ENCODE data around the gene PTCH2. TPM values are rescaled to one million over a fixed set of nuclear protein-coding genes. Genes with fewer than 3 reads are reported as not detected.

Gene PTCH2
- polyA plus RNA-seq, 1 donor from 2014 or later: 0.21 TPM

DNA sequence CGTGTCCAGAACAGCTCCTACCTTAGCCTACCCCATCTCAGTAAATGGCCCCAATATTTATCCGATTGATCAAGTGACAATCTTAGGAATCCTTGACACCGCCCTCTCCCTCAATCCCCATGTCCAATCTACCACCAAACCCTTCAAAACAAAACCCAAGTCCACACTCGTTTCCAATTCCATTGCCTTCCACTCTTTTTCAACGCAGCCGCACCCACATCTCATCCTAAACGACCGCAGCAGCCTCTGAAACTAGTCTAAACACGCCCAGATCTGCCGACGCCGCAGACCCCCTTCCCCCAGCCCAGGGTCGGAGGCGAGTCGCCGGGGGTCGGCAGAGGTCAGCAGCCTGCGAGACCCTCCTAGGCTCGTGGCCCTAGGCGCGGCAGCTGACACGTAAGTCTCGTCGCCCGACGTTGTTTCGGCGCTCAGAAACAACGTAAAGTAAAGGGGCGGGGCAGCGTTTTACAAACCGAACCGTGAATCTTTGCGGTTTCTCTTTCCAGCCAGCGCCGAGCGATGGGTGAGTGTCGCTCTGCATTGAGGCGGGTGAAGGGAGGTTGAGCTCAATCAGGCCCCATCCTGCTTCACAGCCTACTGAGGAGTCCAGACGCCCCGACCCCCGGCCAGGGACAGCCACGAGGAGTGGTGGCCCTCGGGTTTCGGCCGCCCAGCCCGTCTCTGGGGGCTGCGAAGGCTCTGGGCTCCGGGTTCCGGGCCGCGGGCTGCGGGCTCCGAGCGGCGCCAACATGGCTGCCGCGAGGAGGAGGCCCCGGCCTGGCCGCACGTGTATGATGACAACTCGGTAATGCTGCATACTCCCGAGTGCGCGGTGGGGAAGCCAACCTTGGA is 67.7 kb downstream of the PTCH2 start, which contains the start of gene RPS8:
RPS8 (plus strand) TSS at position 463 of the 852 bp plus-strand sequence; CDS start at position 520, 57 bp downstream.
- Mint-ChIP-seq H3K9me3 (no peaks in the 10 kb centered on the region), H3K27ac (peak within 1 kb of the TSS; percentile 82 to 97 (median 86)), H3K27me3 (no peaks in the 10 kb centered on the region), H3K4me3 (peak within 1 kb of the TSS; percentile 94 to 97 (median 96)), H3K4me1 (peaks cover 14 to 17% (median 16%) of the 10 kb centered on the region in 3 donors), H3K36me3 (peaks cover 7% of the 10 kb centered on the region)

Other genes with a start within 250 kb of the PTCH2 start
- gene TMEM53, start 168.8 kb downstream of the PTCH2 start, polyA plus RNA-seq: 11.5 TPM
- gene ARMH1, start 168.5 kb downstream of the PTCH2 start, polyA plus RNA-seq: 5.6 TPM
- not detected for gene RNU5D-1, start 112.1 kb downstream of the PTCH2 start, polyA plus RNA-seq
- gene KIF2C, start 103.4 kb downstream of the PTCH2 start, polyA plus RNA-seq: 0.39 TPM
- gene RPS8, start 67.7 kb downstream of the PTCH2 start, polyA plus RNA-seq: 1,590 TPM
- 0.94 TPM for gene BEST4, start 55.1 kb downstream of the PTCH2 start, polyA plus RNA-seq
- 9.6 TPM for gene PLK3, start 42.9 kb downstream of the PTCH2 start, polyA plus RNA-seq
- not detected for gene DYNLT4, start 35.9 kb downstream of the PTCH2 start, polyA plus RNA-seq
- gene BTBD19, start 34.7 kb downstream of the PTCH2 start, polyA plus RNA-seq: not detected
- 19.3 TPM for gene EIF2B3, start 143.3 kb upstream of the PTCH2 start, polyA plus RNA-seq
- 27.2 TPM for gene HECTD3, start 168.1 kb upstream of the PTCH2 start, polyA plus RNA-seq
- gene UROD, start 169.0 kb upstream of the PTCH2 start, polyA plus RNA-seq: 52.8 TPM